ENCODE measurements around the gene CPD.
"Not testable (repeated sequence)": the region's sequence is repeated elsewhere in the genome, so short reads cannot be mapped to it uniquely, and the experiment has no call there.

The CPD gene

DNA sequence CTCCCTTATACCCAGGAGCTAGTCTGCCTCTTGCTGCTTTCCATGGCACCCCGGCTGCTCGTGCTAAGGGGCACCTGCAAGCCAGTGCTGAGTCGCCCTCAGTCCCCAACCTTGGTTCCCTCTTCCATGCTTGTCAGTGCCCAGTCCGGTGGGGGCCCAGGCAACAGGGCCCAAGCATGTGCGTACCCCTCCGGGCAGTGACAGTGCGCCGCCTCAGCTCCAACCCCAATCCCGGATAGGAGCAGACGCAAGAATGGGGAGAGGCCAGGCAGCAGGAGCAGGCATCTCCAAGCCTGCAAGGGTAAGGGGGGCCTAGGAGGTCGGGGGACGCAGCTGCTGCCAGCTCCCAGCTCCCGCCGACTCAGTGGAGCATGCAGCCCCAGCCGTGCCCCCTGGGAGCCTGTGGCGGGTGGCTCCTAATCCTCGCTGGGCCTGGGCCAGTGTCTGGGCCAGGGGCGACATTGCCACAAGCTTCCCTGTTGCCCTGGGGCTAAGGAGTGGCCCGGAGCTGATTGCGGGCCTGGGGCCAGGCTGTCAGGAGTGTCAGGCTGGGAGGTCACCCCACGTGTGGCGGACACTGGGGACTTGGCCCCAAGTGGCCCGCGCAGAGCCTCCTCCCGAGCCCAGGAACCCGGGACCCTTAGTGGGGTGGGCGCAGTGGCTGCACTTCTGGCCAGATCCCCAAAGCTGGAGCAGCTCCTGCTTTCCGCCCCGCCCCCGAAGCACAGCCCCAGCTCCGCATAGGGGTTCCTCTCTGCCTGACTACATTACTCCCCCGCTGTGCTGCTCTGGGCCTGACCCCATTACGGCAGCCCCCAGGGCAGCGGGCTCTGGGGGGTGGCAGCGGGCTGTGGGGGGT is 9.8 kb downstream of the CPD start:
- DNase-seq (ENCODE audit: low read depth in 2 of 2) = no peak

DNA sequence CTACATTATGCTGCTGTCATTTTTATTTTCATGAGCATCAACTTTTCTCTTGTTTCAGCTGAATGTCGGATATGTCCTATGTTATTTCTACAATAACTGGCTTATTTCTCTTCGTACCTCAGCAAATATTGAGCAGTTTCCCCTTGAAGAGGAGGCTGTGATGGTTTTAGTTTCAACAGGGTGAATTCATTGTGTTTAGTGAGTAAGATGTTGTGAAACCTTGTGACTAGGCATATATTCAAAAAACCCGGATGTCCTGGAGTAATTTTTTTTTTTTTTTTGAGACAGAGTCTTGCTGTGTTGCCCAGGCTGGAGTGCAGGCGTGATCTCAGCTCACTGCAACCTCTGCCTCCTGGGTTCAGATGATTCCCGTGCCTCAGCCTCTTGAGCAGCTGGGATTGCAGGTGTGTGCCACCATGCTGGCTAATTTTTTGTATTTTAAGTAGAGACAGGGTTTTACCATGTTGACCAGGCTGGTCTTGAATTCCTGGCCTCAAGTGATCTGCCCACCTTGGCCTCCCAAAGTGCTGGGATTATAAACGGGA is 11.1 kb downstream of the CPD start:
- no peak for DNase-seq (ENCODE audit: low read depth in 2 of 2)

DNA sequence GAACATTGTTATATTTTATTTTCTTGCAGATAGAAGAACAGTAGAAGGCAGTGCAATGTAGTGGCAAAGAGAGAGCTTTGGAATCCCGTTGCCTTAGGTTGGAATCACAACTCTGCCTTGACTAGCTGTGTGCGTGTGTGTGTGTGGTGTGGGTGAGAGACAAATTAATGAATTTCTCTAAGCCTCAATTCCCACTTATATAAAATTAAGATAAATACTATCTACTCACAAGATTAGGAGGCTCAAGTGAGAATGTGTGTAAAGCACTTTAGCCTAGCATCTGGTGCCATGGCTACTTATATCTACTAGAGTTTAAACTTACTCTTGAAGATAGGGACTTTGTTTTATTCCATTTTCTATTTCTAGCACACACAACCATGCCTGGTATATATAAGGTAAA is 12.8 kb downstream of the CPD start:
- DNase-seq (ENCODE audit: low read depth in 2 of 2) = no peak

DNA sequence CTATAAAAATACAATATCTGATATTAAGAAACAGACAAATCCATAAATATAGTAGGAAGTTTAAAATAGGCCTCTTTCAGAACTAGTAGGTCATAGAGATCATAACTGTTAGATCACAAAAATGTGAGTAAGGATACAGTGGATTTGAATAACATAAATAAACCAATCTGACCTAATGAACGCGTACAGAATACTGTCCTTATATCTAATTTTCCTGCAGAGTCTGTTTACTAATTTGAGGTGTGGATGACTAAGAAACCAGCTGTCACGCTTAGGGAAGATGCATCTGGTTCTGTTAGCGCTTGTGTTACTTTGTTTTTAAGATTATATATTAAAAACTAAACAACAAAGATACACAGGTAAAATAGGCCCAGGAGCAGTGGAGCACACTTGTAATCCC is 14.8 kb downstream of the CPD start:
- no peak for DNase-seq (ENCODE audit: low read depth in 2 of 2)

DNA sequence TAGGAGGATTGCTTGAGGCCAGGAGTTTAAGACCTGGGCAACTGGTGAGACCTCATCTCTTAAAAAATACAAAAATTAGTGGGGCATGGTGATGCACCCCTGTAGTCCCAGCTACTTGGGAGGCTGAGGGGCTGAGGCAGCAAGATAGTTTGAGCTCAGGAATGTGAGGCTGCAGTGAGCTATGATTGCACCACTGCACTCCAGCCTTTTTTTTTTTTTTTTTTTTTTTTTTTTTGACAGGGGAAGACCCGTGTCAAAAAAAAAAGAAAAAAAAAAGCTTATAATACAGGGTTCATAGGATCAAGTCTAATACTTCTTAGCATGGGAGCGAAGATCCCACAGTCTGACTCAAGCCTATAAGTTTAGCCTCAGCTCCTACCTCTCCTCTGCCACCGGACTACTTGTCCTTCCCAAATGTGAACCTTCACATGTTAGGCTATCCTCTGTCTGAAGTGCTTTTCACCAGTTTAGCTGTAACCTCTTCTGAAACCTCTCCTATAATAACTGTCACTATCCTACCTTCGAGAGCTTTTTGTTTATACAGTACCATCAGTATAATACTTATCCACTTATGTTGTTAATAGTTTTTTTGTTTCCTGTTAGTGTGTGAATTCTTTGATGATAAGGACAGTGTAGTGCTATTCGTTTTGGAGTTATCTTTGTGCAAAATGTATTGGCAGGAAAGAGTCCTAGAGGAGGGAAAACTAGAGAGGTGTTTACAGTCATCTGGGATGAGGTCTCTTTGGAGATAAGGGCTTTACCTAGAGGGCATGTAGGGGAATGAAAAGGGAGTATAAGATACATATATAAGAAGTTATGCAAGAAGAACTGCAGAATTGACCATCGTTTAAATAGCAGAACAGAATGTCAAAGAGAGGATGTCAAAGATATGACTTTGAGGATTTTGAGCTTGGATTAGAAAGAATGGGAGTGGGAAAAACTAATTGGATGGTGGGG is 15.5 kb downstream of the CPD start:
- no peak for DNase-seq (ENCODE audit: low read depth in 2 of 2)

DNA sequence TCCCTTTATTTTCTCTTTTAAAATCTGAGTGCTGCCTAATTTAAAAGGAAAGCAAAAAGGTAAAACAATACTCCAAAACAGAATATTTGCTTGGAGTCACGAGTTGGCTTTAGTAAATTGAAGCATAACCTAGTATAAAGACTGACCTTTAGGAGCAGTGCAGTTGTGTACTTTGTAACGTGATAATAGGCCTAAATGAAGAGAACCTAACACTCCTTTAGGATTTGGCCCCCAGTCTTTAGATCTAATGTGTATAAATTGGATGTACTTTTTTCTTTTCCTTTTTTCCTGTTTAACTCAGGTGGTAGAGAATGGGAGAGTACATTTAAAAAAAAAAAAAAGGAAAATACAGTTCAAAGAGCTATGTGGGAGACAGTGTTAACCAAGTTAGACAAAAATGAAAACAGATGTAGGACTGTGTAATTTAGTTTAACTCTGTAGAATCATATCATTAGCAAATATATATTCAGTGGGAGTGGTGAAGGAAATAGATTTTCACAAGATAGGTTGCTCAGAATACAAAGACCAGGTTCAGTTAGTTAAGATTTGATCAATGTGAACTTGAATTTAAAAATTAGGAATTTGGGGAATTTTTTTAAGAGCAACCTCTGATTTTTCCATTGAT is 16.8 kb downstream of the CPD start:
- no peak for DNase-seq (ENCODE audit: low read depth in 2 of 2)

DNA sequence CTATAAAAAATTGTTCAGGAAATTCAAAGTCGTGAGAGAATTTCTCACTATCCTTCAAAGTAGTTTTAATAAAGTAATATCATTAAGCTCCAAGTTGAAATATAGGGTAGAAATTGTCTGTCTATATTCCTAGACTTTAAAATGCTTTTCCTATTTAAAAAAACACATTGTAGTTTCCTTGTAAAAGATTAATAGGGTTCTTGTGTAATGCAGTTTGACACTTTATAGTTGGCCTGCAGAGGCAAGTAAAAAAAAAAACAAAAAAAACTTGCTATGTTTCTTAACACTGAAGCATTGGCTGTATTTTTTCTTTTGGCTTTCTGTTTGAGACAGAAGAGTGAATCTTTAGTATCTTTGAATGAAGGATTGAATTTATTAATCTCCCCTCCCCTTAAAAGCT is 17.4 kb downstream of the CPD start:
- DNase-seq (ENCODE audit: low read depth in 2 of 2) = no peak

DNA sequence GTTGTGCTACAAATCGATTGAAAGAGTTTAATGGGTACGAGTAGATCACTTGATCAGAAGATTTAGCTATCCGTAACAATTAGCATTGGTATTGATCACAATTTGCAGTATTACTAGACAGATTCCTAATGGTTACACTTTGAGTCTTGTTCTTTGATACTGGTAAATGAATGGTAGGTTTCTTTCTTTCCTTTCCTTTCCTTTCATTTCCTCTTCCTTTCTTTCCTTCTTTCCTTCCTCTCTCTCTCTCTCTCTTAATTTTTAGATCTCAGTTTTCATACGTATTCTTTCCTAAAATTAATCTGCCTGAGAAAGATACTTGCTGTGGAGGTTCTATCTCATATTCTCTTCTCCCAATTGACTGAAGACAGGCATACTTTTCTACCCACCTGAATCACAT is 17.9 kb downstream of the CPD start:
- no peak for DNase-seq (ENCODE audit: low read depth in 2 of 2)

DNA sequence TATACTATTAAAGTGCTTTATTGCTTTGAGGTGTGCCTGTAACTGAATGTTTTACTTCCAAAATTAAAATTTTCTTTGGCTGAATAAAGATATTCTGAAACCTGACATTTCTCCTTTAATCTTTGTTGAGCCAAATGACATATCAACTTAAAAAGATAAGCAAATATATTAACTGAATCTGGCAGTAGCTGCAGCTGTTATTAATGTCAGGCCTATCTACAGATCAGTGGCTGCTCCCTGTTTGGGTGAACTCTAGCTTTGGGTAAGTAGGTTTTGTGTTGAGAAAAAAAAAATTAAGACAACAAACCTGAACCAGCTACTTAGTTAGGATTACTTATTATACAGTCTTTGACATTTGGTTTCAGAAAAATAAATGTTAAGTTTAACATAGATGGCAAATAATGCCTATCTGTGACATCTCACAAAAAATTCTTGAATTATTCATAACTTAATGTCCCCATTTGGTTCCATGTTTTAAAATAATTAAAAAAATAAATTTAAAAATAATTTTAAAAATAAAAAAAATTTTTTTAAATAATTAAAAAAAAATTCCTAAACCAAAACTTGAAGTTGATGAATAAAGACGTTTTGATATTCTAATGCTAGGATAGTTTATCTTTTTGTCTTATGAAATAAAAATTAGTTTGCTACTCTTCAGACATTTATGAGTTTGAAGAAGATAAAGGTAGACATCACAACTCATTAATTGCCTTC is 19.8 kb downstream of the CPD start:
- DNase-seq (ENCODE audit: low read depth in 2 of 2) = no peak

DNA sequence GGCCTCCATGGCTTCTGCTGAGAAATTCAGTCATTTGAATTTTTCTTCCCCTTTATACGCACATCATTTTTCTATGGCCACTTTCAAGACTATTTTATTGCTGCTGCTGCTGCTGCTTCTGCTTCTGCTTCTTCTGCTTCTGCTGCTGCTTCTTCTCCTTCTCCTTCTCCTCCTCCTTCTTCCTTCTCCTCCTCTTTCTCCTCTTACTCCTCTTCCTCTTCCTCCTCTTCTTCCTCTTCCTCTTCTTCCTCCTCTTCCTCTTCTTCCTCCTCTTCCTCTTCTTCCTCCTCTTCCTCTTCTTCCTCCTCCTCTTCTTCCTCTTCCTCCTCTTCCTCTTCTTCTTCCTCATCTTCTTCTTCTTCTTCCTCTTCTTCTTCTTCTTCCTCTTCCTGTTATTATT is 22.4 kb downstream of the CPD start:
- no peak for DNase-seq (ENCODE audit: low read depth in 2 of 2)

DNA sequence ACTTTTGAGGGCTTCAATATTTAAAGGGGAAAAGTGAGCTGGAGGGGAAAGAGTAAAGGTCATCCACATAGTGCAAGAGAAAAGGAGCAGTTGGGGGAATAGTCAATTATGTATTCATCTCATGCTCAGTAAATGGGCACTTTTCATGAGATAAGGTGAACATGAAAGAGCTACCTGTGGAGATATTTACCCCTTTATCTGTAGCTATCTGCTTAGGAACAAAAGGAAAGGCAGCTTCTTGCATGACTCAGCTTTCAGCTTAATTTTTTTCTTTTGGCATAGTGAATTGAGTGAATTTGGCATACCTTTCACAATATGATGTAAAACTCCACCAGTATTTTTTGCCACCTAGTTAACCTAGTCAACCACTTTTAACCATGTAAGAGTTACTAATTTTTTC is 26.4 kb downstream of the CPD start:
- no peak for DNase-seq (ENCODE audit: low read depth in 2 of 2)

DNA sequence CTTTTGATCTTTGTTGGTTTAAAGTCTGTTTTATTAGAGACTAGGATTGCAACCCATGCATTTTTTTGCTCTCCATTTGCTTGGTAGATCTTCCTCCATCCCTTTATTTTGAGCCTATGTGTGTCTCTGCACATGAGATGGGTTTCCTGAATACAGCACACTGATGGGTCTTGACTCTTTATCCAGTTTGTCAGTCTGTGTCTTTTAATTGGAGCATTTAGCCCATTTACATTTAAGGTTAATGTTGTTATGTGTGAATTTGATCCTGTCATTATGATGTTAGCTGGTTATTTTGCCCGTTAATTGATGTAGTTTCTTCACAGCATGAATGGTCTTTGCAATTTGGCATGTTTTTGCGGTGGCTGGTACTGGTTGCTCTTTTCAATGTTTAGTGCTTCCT is 31.9 kb downstream of the CPD start:
- DNase-seq (ENCODE audit: low read depth in 2 of 2) = not testable (repeated sequence)

DNA sequence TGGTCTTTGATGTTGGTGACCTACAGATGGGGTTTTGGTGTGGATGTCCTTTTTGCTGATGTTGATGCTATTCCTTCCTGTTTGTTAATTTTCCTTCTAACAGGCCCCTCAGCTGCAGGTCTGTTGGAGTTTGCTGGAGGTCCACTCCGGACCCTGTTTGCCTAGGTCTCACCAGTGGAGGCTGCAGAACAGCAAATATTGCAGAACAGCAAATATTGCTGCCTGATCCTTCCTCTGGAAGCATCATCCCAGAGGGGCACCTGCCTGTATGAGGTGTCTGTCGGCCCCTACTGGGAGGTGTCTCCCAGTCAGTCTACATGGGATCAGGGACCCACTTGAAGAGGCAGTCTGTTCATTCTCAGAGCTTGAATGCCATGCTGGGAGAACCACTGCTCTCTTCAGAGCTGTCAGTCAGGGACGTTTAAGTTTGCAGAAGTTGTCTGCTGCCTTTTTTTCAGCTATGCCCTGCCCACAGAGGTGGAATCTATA is 33.3 kb downstream of the CPD start:
- not testable (repeated sequence) for DNase-seq (ENCODE audit: low read depth in 2 of 2)

DNA sequence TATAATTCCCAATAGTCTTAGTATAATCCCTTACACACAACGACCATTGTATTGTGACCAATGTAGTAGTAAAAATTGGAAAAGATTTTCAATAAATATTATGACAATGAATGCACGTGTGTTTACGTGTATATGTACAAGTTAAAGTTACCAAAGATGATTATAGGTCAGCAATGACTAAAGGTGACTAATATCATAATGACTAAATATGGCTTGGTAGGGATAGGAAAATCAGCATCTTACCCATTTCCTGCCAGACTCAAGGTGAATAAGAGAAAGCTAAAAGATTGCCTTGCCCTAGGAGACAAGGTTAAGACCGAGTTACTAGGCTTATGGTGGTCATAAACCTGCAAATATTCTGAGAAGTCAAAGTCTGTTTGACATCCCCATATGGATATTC is 34.4 kb downstream of the CPD start:
- DNase-seq (ENCODE audit: low read depth in 2 of 2) = no peak

DNA sequence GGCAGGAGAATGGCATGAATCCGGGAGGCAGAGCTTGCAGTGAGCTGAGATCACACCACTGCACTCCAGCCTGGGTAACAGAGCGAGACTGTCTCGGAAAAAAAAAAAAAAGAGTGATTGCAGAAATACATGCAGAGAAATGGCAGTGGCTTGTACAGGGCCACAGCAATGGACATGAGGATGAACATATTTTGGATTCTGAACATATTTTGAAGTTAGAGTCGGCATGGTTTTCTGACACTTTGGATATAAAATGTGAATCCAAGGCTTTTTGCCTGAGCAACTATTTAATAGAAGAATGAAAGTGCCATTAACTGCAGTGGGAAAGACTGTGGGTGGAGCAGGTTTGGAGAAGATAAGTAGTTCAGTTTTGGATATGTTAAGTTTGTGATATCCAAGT is 35.8 kb downstream of the CPD start:
- DNase-seq (ENCODE audit: low read depth in 2 of 2) = no peak

DNA sequence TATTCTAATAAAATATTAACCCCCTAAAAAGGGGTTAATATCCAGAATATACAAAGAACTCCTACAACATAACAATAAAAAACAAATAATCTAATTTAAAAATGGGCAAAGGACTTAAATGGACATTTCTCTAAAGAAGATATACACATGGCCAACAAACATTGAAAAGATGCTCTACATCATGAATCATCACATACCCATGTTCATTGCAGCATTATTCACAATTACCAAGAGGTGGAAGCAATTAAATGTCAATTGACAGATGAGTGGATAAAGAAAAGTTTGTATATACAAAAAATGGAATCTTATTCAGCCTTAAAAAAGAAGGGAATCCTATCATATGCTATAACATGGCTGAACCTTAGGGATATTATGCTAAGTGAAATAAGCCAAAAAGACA is 36.8 kb downstream of the CPD start:
- no peak for DNase-seq (ENCODE audit: low read depth in 2 of 2)

DNA sequence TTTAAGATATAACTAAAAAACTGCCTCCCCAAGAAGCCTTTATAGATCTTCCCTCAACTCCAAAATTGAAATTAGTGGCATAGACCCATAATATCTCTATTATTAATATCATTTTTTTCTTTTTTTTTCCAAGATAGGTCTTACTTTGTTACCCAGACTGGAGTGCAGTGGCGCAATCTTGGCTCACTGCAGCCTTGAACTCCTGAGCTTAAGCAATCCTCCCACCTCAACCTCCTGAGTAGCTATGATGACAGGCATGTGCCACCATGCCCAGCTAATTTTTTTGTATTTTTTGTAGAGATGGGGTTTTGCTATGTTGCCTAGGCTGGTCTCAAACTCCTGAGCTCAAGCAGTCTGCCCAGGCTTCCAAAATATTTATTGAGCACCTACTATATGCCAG is 39.3 kb downstream of the CPD start:
- DNase-seq (ENCODE audit: low read depth in 2 of 2) = not testable (repeated sequence)

DNA sequence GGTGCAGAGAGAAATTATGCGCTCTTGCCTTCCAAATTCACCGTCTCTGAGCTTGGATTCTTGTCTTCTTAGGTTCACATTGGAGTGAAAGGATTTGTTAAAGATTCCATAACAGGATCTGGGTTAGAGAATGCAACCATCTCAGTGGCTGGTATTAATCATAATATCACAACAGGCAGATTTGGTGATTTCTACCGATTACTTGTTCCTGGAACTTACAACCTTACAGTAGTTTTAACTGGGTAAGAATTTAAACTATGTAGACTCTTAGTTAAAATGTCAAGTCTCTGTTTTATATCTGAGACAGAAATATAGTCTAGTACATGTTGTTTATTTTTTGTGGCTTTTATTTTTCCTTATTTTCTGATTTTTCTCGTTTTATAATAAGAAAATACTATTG is 42.9 kb downstream of the CPD start:
- no peak for DNase-seq (ENCODE audit: low read depth in 2 of 2)

DNA sequence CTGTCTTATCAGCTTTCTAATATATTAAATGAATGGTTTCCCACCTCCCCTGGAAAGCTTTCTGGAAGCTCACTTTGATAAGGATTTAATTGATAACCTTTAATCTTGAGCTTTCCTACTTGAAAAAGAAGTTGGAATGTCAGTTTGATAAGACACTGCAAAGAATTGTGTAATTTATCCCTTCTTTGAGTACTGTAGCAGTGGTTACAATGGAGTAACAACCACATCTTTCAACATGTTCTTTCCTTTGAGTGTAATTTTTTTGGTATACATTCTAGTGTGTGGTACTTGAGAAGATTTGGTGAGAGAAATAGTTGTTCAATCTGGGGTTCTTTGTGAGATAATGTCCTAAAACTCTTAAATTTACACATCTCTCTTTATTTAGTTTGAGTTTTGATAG is 43.4 kb downstream of the CPD start:
- DNase-seq (ENCODE audit: low read depth in 2 of 2) = no peak

DNA sequence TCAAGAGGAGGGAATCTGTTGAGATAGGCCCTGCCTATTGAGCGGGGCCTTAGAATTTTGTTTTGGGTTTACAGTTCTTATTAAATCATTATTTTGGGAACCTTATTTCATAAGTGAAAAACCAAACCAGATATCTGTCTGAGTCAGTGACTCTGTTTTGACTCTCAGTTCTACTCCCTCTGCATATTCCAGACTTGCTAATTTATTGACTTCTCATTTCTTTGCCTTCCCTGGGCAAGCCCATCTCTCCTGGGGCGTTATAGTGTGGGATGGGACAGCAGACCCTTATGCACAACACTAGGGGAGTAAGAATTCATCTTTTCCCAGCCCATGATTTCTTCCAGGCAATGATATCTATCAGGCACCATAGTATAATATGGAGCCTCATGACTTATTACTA is 45.7 kb downstream of the CPD start:
- no peak for DNase-seq (ENCODE audit: low read depth in 2 of 2)

DNA sequence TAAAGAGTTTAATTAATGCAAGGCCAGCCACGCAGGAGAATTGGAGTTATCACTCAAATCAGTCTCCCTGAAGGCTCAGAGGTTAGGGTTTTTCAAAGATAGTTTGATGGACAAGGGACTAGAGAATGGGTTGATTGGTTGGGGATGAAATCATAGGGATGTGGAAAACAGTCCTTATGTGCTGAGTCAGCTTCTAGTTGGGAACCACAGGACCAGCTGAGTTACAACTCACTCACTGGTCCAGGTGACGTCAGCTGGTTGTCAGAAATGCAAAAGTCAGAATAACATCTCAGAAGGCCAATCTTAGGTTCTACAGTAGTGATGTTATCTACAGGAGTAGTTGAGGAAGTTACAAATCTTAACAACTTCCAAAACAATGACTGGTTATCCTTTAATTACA is 47.6 kb downstream of the CPD start:
- no peak for DNase-seq (ENCODE audit: low read depth in 2 of 2)

Measured in stimulated activated CD4-positive, alpha-beta T cell treated with anti-CD3 and anti-CD28 coated beads, Interleukin-1b, Interleukin-23, amount 100 ng/mL, for 4 hours (primary cell).